GM19463 (cell line): ENCODE data around the gene ANKH.

Experiments used
- ATAC-seq: cut with Tn5 transposase; IDR thresholded peaks from one replicate; pipeline ENCODE4 v1.9.1; 2021; ENCODE audit warnings: mild to moderate bottlenecking, moderate library complexity; ENCODE audit not compliant: unreplicated experiment

The ANKH gene

DNA sequence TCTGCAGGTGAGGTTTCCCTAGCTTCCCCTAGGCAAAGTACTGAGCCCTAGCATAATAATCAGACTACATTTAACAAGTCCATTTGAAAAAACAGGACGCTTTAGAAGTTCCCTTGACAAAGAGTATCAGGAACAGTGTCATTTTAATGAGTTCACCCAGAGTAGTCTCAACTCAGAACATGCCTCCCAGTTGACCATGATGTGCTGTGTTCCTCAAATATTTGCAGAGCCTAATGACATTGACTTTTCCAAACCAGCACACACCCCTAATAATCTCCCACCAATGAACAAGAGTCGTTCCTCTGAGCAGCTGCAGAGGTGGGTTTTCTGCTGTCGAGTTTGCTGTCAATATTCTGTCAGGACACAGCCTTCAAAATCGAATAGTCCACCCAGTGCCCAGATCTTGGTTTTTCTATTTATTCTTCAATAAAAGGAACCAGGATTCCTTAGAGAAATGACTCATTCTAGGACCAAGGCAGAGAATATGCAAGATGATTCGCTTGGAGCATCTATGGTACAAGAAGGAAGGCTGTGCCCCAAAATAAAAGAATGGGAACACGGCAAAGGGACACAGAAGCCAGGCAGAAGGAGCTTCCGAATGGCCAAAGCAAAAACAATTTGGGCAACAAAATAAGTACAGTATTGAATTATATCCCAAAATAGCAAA, 149.5 kb downstream of the ANKH start:
- ATAC-seq, result no peak

DNA sequence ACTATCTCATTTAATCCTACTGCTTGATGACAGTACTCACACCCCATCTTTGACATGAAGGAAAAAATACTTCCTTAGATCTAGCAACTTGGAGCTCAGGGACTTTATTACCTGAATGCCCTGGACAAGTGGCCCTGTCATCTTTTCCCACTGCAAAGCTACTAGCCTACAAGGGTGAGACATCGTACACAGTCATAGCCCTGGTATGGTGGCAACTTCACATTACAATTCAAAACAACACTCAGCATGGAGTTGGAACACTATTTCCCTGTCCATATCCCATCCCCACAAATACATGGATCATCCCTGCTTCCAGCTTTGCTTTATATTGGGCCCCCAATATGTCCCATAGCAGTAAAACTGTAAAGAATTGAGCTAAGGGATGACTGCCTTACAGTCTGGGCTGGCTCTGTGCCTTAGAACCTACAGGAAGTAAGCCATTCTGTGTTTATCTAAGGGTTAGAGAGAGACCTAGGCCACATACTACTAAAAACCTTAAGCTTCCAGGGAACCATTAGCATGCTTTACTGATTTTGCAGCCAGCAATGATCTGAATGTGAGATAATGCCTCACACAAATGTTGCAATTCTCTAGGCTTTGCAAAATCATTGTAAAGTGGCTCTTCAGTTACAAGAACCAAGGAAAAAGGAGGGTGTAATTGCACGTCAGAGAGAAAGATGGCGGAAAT, 151.2 kb downstream of the ANKH start:
- ATAC-seq, result no peak

DNA sequence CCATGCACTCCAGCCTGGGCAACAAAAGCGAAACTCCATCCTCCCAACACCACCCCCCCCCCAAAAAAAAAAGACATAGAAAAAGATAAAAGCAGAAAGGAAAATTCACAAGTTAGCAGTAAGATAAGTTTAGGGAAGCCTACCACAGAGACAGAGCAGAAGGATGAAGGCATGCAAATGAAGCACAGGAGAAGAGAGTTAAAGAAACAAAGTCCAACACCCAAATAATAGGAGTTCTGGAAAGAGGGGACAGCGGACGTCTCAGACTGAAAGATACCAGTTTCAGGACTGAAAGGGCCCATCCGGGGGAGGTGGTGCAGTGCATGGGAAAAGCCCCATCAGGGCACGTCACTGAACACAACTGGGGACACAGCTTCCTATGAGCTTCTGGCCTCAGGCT, 152.8 kb downstream of the ANKH start:
- no peak for ATAC-seq

DNA sequence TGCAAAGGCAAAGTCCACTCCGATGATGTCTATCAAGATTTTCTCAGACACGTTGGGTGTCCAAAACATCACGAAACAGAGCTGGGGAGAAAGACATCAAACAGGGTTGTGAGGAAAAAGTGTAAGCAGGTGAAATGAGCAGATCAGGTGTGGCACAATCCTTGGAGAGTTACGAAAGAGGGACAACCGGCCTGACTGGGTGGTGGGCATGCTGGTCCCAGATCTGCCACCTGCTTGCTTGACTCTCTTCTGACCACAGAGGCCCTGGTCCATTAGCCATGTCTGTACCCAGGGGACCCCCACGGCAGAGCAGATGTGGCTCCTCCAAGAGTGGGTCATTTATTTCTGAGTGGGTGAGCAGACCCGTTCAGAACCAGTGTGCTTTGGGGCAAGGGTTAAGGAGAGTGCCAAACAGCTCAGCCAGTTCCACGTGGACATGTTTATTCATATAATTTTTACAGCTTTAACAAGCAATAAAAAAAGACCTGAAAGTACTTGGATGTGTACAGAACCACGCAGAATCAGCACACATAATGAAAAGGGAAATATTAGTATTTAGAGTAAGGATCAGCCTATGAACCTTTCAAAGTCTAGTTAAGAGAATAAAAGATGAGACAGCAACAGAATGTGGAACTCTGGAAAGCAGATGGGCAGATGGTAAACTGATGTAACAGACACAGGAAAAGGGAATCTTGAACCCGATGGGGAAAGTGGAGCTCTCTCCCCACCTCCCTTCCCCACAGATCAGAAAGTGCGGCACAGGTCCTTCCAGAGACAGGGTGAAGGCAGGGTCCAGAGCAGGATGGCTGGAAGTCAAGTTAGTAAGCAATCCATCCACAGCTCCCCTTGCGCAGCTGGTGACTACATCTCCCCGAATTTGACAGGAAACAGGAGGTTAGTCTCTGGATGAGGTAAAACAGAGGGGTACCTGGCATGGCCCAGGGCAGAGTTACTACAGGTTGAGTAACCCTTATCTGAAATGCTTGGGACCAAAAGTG, 154.5 kb downstream of the ANKH start:
- ATAC-seq, result no peak

DNA sequence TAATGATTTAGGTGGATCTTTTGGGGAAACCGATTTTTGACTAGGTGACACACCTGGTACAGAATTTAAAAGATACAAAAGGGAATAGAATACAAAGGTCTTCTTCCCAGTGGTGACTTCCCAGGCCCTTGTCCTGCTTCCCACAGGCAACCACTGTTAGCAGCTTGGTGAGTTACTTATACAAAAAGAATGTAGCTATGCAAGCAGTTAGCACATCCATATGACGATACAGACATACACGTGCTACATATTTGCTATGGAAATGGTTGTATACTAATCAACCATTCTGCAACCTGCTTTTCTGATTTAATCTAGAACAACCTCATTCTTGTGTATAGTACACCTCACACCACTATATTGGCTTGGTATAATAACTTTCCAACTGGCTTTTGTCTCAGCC, 156.1 kb downstream of the ANKH start:
- no peak for ATAC-seq

DNA sequence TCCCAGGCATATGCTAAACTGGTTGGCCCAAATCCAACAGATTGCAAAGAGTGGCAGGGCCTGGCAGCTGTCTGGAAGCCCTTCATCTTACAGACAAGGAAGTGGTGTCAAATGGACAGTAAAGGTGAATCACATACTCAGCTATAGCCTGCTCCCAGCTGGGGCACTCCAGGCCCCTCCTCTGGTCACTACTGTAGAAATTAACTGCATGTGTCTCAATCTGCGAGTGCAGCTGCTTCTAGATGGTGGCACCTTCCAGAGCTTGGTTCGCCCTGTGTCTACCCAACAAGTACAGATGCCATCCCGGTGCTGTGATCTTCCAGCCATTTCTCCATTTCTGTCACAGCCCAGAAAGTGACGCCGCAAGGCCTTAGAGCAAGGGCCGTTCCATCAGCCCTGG, 156.9 kb downstream of the ANKH start:
- no peak for ATAC-seq

DNA sequence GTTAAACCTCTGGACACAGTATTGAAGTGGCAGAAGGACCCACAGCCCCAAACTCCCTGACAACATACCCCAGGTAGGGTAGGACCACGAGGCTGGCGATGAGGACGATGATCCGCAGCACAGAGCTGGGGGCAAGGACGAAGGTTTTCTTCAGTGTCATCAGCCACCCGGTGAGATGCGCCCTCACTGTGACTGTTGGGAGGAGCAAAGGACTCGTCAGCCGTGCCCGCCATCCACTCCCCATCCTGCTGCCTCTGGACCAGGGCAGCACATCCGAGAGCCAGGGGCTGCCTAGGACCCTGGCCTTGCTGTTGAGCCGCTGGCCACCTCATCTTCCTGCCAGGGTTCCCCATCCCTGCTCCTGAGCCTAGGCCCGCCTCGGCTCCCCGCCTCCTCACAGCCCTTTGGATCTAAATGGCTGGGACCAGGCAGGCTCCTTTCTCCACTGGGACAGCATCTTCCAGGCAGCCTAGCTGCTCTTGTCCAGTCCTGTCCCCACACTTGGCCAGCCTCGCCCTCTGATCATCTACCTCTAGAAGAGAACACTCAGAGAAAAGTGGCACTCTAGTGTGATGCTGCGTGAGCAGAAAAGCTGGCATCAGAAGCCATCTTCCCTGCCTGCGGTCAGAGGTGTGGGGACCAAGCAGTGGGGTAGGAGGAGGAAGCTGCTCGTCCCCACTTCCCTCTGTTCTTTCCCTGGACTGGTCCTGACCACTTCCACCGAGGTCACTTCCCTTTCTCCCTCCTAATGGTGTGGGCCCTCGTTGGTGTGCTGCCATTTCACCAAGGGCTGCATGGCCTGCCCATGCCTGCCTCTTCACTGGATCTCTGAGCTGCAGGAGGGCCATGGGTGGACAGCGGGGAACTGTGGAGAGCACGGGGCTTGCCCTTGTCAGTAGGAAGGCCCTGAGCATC, 157.8 kb downstream of the ANKH start:
- no peak for ATAC-seq

DNA sequence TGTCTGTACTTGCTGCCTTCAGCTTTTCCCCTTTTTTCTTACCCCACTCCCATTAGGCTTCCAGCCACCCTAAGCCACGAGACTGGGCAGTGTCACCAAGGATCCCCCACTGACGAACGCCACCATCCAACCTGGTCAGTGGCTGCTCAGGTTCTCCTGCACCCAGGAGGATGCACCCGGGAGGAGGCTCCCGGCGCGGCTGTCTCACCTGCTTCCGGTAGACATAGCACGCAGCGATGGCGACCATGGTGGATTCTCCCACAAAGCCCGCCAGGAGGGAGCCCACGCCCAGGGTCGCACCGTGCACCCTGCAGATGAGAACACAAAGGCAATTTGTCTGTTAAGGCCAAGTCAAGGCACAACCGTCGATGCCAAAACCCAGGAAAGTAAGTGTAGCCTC, 158.9 kb downstream of the ANKH start:
- no peak for ATAC-seq

DNA sequence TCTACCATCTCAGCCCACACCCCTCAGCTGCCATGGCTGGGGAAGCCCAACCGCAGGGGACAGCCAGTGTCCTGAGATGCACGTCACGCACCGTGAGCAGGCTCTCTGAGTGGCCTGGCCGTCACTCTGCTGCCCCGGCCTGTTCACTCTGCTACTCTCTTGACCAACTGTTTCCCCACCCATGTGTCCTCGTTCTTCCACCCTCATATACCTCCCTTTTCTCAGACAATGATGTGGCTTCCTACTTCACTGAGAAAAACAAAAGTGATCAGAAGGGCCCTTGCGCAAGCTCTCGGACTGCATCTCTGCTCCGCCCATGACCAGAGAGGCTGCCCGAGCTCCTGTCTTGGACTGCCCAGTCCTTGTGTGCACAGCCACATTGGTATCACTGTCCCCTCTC, 159.4 kb downstream of the ANKH start:
- no peak for ATAC-seq

DNA sequence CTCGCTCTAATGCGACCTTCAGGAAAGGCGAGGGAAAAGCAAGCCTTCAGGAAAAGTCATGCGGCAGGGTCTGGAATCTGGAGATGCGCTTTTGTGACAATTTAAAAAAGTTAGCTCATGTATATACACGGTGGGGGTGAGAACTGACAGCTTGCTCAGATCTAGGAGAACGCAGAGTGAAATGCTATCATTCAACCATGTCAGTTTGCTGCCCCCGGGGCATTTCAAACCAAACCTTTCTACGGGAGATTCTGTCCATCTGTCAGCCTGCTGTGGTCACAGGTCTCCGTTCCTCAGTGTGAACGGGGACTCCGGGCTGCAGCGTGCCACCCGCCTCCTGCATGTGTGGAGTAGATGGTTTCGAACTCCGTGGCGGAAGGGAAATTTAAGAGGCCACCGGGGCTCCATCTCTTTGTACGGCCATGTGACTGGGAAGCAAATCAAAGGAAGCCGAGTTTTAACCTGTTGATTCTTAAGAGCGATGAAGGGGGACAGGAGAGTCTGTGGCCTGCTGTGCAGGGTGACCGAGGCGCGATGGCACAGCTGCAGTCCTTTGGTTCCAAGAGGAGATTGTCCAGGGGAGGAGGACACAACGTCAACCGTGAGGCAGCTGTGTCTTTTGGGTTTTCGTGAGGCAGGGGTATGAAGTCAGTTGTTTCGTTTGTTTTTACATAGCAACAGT, 161.1 kb downstream of the ANKH start:
- no peak for ATAC-seq

DNA sequence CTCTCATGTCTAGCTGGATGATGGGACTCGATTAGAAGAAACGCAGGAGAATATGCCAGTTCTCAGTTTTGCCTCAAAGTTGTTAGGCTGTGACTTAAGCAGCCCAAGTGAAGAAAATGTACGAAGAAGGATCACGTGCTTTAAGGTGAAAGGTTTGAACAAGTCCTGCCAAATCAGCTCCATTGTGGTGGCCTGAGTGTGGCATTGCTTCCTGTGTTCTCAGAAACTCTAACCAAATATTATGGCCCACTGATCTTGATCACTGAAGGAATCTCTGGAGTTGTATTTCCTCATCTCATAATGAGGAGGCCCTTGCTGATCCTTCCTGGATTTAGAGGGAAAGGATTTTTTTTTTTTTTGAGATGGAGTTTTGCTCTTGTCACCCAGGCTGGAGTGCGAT, 163.0 kb downstream of the ANKH start:
- ATAC-seq, result no peak

DNA sequence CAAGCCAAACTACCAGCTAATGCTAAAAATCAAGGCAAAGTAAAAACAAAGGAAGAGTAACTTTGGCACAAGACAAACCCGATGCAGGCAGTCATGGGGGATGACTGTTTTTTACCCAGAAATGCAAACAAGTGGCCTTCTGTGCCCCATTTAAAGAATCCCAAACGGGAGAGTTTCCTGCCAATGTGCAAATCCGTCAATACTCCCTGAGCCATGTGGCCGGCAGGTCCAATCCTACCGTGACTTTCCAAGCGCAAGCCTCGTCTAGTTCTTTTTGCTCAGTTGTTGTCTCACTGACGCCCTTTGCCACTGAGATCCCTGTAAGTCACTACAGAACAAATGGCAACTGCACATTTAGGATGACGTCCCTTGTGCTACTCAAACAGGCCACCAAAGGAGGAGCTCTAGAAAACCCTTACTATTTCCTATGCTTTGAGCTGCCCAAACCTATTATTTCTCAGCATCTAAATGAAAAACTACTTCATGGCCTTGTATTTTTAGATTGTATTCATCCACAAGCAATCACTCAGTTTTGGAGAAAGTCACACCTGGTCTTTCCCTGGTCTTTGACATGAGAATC, 163.7 kb downstream of the ANKH start:
- no peak for ATAC-seq

DNA sequence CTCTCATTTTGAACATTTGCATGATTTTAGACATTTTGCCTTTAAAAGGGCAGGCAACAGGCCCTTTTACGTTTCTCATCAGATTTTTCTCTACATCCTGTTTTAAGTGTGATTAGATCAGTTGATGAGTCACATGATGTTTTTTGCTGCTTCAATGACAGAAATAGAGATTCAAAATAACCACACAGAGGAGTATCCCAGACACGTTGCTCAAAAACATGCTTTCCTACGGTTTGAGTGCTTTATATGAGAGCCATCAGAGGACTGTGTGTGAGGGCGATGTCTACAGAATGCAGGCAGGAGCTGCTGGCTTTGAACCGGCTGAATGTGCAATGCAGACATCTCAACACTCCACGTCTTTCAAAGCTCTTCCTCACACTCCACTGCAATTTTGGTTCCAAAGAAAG, 165.0 kb downstream of the ANKH start:
- no peak for ATAC-seq

DNA sequence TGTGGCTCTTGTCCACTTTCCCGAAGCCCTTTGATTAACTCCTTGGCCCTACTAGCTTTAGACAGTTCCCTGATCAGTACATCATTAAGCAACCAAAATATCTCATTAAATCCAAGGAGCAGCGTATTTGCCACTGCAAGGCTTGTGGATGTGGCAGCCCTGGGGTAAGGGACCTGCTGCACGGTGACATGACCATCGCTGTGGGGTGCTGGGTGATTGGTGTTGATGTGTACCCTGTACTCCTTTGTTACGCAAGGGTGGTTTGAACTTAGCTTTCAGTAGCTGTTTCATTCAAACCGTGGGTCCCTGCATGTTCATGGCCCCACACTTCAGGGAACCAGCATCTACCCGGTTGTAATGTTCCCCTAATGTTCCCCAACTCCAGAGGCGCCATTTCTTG, 166.0 kb downstream of the ANKH start:
- no peak for ATAC-seq

DNA sequence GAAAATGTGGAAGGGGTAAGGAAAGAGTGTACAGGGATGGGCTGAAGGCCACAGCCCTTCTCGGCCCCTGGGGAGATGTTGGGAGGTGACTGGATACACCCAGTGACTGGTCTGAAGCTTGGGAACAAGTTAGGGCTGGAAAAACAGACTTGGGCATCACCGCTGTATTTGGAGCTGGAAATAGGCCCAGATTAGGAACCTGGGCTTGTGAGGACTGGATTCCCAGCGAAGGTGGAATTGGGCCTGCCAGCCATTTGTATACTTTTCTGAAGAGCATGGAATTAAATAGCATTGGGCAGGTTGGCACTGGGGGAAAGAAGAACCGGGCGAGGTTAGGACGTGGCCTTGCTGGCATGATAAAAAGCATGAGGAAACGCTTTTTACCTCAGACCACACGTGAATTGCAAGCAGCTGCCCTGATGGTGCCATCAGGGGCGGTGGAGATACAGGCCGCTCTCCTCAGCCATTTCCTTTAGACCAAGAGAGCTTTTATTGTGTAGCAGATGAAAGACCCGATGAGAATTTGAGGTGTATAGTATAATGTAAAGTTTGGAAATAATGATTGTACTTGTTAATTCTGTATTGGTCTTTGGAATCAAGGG, 169.2 kb downstream of the ANKH start:
- ATAC-seq, result no peak

DNA sequence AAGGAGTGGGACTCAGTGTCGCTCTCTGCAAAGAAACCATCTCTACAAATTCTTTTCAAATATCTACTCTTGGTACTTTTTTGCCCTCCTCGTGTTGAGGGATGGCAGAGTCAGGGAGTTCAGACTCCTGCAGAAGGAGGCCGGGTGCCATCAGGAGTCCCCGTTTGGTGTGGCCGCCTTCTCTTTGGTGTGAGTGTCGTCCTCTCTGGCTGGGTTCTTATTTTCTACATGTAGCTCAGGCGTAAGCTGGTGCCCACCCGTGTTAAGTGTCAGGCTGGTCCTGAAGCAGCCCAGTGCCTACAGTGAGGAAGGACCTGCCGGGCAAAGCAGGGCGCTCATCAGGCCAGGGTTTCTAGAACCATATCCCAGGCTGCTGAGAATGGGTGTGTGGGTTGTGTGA, 170.0 kb downstream of the ANKH start:
- no peak for ATAC-seq

DNA sequence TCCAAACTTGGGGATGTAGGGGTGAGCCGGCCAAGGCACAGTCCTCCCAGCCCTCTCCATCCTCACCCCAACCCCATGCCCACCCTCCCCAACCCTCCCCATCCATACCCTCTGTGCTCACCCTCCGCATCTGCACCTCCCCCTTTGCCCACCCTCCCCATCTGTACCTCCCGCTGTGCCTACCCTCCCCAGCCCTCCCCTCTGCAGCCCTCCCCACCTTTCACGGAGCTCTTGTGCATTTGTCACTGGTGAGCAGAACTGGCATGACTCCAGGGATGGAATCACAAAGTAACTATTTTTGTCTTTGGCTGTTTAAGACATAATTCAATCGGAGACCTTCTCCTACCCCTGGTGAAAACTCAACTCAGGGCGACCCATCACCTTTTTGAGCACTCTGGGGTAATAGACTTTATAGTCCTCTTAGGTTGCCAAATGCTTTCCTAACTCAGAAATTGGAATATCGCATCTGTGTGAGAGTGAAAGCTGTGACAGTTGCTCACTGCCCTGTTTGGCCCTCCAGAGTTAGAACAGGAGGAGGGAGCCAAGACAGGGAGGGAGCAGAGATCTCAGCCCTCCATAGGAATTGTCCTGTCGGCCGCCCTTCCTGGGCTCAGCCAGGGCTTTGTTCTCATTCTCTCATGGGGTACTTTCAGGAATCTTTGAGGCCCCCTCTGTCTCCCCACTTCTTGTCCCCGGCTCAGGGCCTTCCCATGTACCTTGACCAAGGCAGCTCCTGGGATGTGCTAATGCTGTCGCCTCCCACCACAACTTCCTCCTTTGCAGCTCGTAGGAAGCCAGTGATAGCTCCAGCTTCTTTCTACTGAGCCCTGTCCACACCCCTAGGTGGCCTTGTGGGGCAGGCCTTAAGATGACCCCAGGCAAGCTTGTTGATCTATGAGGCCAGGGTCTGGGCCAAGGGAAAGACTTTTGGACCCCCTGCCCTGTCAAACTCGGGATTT, 170.8 kb downstream of the ANKH start:
- no peak for ATAC-seq

DNA sequence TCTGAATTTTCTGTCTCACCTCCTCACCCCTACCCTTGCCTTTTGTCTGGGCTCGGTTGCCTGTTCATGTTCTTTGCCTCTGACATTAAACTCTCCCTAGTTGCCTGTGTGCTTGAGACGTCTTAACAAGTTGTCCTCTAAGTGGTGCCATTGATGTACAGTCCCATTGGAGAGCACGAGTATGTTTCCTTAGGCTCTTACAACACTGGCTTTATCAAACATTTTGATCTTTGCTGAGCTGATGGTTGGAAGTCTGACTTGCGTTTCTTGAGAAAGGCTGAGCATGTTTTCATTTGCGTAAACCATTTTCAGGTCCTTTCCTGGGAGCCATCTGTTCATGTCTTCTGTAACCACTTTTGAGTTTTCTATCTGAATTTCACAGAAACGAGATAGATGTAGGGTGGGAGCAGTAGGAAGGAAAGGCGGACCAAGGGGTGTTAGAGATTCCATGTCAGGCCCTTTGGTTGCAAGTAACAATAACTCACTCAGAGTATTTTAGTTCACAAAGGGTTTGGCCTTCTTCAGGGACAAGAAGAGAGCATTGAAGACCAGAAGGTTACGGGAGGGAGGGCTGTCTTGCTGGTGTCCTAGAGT, 171.7 kb downstream of the ANKH start:
- ATAC-seq, result no peak
